ENCODE measurements around the gene KRTAP5-1. TPM values are rescaled to one million over a fixed set of nuclear protein-coding genes. Genes with fewer than 3 reads are reported as not detected.

The KRTAP5-1 gene
- total and polyA plus RNA-seq, 8 donors = 0.21 TPM; not detected in 7

Other genes starting within 250 kb of the KRTAP5-1 start
- under 1 TPM; 0.13 to 0.32 TPM for gene BRSK2, start 195.3 kb downstream of the KRTAP5-1 start, total RNA-seq
- 1 to 10 TPM in 2 of 6 donors, under 1 TPM in 4; 0.39 to 1.1 (median 0.83) TPM for gene BRSK2, start 195.3 kb downstream of the KRTAP5-1 start, polyA plus RNA-seq (ENCODE audit: insufficient read length in 6 of 6)
- gene MOB2, start 98.5 kb downstream of the KRTAP5-1 start, total RNA-seq = 10 to 100 TPM; 38.6 to 41.3 TPM
- 10 to 100 TPM; 36.1 to 39.9 (median 37.1) TPM for gene MOB2, start 98.5 kb downstream of the KRTAP5-1 start, polyA plus RNA-seq (ENCODE audit: insufficient read length in 6 of 6)
- 10 to 100 TPM in 1 of 2 donors, 1 to 10 TPM in 1; 9.9 to 21.8 TPM for gene DUSP8, start 13.0 kb downstream of the KRTAP5-1 start, total RNA-seq
- 1 to 10 TPM in 5 of 6 donors, under 1 TPM in 1; 0.80 to 2.0 (median 1.6) TPM for gene DUSP8, start 13.0 kb downstream of the KRTAP5-1 start, polyA plus RNA-seq (ENCODE audit: insufficient read length in 6 of 6)
- gene KRTAP5-2, start 13.0 kb upstream of the KRTAP5-1 start, total RNA-seq = not detected
- not detected for gene KRTAP5-2, start 13.0 kb upstream of the KRTAP5-1 start, polyA plus RNA-seq (ENCODE audit: insufficient read length in 6 of 6)
- not detected for gene KRTAP5-3, start 23.2 kb upstream of the KRTAP5-1 start, total RNA-seq
- not detected for gene KRTAP5-3, start 23.2 kb upstream of the KRTAP5-1 start, polyA plus RNA-seq (ENCODE audit: insufficient read length in 6 of 6)
- not detected for gene KRTAP5-4, start 36.9 kb upstream of the KRTAP5-1 start, total RNA-seq
- not detected for gene KRTAP5-4, start 36.9 kb upstream of the KRTAP5-1 start, polyA plus RNA-seq (ENCODE audit: insufficient read length in 6 of 6)
- gene KRTAP5-5, start 44.5 kb upstream of the KRTAP5-1 start, total RNA-seq = not detected
- gene KRTAP5-5, start 44.5 kb upstream of the KRTAP5-1 start, polyA plus RNA-seq (ENCODE audit: insufficient read length in 6 of 6) = not detected
- not detected for gene KRTAP5-6, start 111.9 kb upstream of the KRTAP5-1 start, total RNA-seq
- gene KRTAP5-6, start 111.9 kb upstream of the KRTAP5-1 start, polyA plus RNA-seq (ENCODE audit: insufficient read length in 6 of 6) = not detected
- 10 to 100 TPM in 1 of 2 donors, 1 to 10 TPM in 1; 3.4 to 16.5 TPM for gene IFITM10, start 165.3 kb upstream of the KRTAP5-1 start, total RNA-seq
- gene IFITM10, start 165.3 kb upstream of the KRTAP5-1 start, polyA plus RNA-seq (ENCODE audit: insufficient read length in 6 of 6) = under 1 TPM in 5 of 6 donors, not detected in 1; 0.07 to 0.24 (median 0.11) TPM
- gene CTSD, start 178.6 kb upstream of the KRTAP5-1 start, total RNA-seq = 1,000 to 10,000 TPM; 1,902 to 2,455 TPM
- gene CTSD, start 178.6 kb upstream of the KRTAP5-1 start, polyA plus RNA-seq (ENCODE audit: insufficient read length in 6 of 6) = 100 to 1,000 TPM; 124 to 171 (median 145) TPM
- 1 to 10 TPM; 6.0 to 8.8 TPM for gene SYT8, start 249.7 kb upstream of the KRTAP5-1 start, total RNA-seq
- gene SYT8, start 249.7 kb upstream of the KRTAP5-1 start, polyA plus RNA-seq (ENCODE audit: insufficient read length in 6 of 6) = 1 to 10 TPM in 2 of 6 donors, under 1 TPM in 4; 0.21 to 1.9 (median 0.82) TPM

Data from left lung (tissue), 8 donors.